ENCODE results near the gene GIMAP5. TPM values are rescaled to one million over a fixed set of nuclear protein-coding genes. Genes with fewer than 3 reads are reported as not detected.

The GIMAP5 gene
- total RNA-seq, 1 donor from 2014 or later = not detected

DNA sequence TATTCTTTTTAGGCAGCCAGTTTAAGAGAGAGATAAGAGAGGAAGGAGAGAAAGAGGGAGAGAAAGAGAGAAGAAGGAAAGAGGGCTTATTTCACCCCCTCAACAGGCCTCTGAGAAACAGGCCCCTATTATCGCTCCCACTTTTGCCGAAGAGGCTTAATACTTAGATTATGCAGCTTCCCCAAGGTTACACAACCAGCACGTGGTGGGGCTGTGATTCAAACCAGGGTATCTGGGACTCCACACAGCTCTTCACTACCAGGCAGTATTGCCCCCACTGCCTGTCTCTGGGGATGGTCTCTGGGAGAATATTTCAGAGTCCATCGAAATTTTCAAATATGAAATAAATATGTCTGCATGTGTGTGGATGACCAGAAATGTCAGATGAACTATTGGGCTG, 17.8 kb upstream of the GIMAP5 start:
- Histone ChIP-seq H3K4me3 (no peak overlapping the region), H3K4me2 (no peak overlapping the region), H3K27ac (no peak overlapping the region), H3K9me3 (ENCODE audit: low read depth) (no peaks in the 10 kb centered on the region), H4K20me1 (ENCODE audit: low read depth) (no peaks in the 10 kb centered on the region), H3K79me2 (ENCODE audit: low read depth) (no peaks in the 10 kb centered on the region), H3K9ac (no peak overlapping the region), H3K27me3 (peaks cover 92% of the 10 kb centered on the region), H2AFZ (replicated peaks) (no peak overlapping the region), H3K36me3 (no peaks in the 10 kb centered on the region), H3K4me1 (no peaks in the 10 kb centered on the region), H3F3A (ENCODE audit: low read depth) (no peaks in the 10 kb centered on the region)
- Mint-ChIP-seq H3K36me3 (no peaks in the 10 kb centered on the region), H3K27me3 (ENCODE audit: insufficient read depth, low read depth) (peaks cover 4% of the 10 kb centered on the region), H3K27ac (no peak overlapping the region), H3K4me1 (peaks cover 3% of the 10 kb centered on the region), H3K9me3 (no peaks in the 10 kb centered on the region), H3K4me3 (no peak overlapping the region)
- TF ChIP-seq, protein P1, sequence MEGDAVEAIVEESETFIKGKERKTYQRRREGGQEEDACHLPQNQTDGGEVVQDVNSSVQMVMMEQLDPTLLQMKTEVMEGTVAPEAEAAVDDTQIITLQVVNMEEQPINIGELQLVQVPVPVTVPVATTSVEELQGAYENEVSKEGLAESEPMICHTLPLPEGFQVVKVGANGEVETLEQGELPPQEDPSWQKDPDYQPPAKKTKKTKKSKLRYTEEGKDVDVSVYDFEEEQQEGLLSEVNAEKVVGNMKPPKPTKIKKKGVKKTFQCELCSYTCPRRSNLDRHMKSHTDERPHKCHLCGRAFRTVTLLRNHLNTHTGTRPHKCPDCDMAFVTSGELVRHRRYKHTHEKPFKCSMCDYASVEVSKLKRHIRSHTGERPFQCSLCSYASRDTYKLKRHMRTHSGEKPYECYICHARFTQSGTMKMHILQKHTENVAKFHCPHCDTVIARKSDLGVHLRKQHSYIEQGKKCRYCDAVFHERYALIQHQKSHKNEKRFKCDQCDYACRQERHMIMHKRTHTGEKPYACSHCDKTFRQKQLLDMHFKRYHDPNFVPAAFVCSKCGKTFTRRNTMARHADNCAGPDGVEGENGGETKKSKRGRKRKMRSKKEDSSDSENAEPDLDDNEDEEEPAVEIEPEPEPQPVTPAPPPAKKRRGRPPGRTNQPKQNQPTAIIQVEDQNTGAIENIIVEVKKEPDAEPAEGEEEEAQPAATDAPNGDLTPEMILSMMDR (IDR thresholded peaks at IDR 0.05) = no peak
- TF ChIP-seq EZH2phosphoT487 (IDR thresholded peaks at IDR 0.05) = no peak
- TF ChIP-seq EZH2 (IDR thresholded peaks at IDR 0.05) = no peak
- no peak for DNase-seq (ENCODE audit: low spot score)

DNA sequence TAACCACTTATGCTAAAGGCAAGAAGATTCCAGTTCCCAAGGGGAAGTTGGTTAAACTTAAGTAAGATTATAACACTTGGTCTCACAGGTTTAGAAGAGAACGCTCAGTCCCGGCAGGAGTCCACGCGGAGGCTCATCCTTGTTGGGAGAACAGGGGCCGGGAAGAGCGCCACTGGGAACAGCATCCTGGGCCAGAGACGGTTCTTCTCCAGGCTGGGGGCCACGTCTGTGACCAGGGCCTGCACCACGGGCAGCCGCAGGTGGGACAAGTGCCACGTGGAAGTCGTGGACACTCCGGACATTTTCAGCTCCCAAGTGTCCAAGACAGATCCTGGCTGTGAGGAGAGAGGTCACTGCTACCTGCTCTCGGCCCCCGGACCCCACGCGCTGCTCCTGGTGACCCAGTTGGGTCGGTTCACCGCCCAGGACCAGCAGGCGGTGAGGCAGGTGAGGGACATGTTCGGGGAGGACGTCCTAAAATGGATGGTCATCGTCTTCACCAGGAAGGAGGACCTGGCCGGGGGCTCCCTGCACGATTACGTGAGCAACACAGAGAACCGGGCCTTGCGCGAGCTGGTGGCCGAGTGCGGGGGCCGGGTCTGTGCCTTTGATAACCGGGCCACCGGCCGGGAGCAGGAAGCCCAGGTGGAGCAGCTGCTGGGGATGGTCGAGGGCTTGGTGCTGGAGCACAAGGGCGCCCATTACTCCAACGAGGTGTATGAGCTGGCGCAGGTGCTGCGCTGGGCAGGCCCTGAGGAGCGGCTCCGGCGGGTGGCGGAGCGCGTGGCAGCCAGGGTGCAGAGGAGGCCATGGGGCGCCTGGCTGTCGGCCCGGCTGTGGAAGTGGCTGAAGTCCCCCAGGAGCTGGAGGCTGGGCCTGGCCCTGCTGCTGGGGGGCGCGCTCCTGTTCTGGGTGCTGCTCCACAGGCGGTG, 17.0 kb upstream of the GIMAP5 start:
- no peaks in the 10 kb centered on the region for H3K36me3 Mint-ChIP-seq
- H3K9me3 Mint-ChIP-seq = no peaks in the 10 kb centered on the region
- no peaks in the 10 kb centered on the region for H3K36me3 ChIP-seq
- H3K4me1 ChIP-seq = no peaks in the 10 kb centered on the region
- no peaks in the 10 kb centered on the region for H4K20me1 ChIP-seq (ENCODE audit: low read depth)
- no peak overlapping the region for H3K9ac ChIP-seq
- no peak overlapping the region for H3K27ac ChIP-seq
- TF ChIP-seq EZH2phosphoT487 (IDR thresholded peaks at IDR 0.05) (no peak), EZH2 (IDR thresholded peaks at IDR 0.05) (no peak)
- TF ChIP-seq, protein P1 (IDR thresholded peaks at IDR 0.05) = no peak
- H3K27ac Mint-ChIP-seq = no peak overlapping the region
- H3F3A ChIP-seq (ENCODE audit: low read depth) = no peaks in the 10 kb centered on the region
- DNase-seq (ENCODE audit: low spot score) = no peak
- H3K4me3 Mint-ChIP-seq = no peak overlapping the region
- peaks cover 4% of the 10 kb centered on the region for H3K27me3 Mint-ChIP-seq (ENCODE audit: insufficient read depth, low read depth)
- no peaks in the 10 kb centered on the region for H3K9me3 ChIP-seq (ENCODE audit: low read depth)
- no peak overlapping the region for H3K4me3 ChIP-seq
- H3K79me2 ChIP-seq (ENCODE audit: low read depth) = no peaks in the 10 kb centered on the region
- no peak overlapping the region for H2AFZ ChIP-seq (replicated peaks)
- H3K4me1 Mint-ChIP-seq = peaks cover 3% of the 10 kb centered on the region
- H3K4me2 ChIP-seq = no peak overlapping the region
- H3K27me3 ChIP-seq = peaks cover 92% of the 10 kb centered on the region

GRCh38 chr7:150721970-150722373, 15.2 kb upstream of the GIMAP5 start:
- Histone ChIP-seq H3K79me2 (ENCODE audit: low read depth) (no peaks in the 10 kb centered on the region), H3K9me3 (ENCODE audit: low read depth) (no peaks in the 10 kb centered on the region), H3K4me3 (no peak overlapping the region), H3F3A (ENCODE audit: low read depth) (no peaks in the 10 kb centered on the region), H3K9ac (no peak overlapping the region), H3K27ac (no peak overlapping the region), H3K4me1 (no peaks in the 10 kb centered on the region), H3K27me3 (peaks cover 92% of the 10 kb centered on the region), H3K4me2 (no peak overlapping the region), H4K20me1 (ENCODE audit: low read depth) (no peaks in the 10 kb centered on the region), H2AFZ (replicated peaks) (no peak overlapping the region), H3K36me3 (no peaks in the 10 kb centered on the region)
- no peaks in the 10 kb centered on the region for H3K36me3 Mint-ChIP-seq
- peaks cover 2% of the 10 kb centered on the region for H3K27me3 Mint-ChIP-seq (ENCODE audit: insufficient read depth, low read depth)
- H3K4me1 Mint-ChIP-seq = peaks cover 3% of the 10 kb centered on the region
- no peak for DNase-seq (ENCODE audit: low spot score)
- H3K9me3 Mint-ChIP-seq = peaks cover 5% of the 10 kb centered on the region
- no peak for TF ChIP-seq EZH2 (IDR thresholded peaks at IDR 0.05)
- TF ChIP-seq EZH2phosphoT487 (IDR thresholded peaks at IDR 0.05) = no peak
- TF ChIP-seq, protein P1 (IDR thresholded peaks at IDR 0.05) = no peak
- no peak overlapping the region for H3K27ac Mint-ChIP-seq
- H3K4me3 Mint-ChIP-seq = no peak overlapping the region

Data from neural progenitor cell (in vitro differentiated cells).